ENCODE measurements around the gene CCSER1.

DNA sequence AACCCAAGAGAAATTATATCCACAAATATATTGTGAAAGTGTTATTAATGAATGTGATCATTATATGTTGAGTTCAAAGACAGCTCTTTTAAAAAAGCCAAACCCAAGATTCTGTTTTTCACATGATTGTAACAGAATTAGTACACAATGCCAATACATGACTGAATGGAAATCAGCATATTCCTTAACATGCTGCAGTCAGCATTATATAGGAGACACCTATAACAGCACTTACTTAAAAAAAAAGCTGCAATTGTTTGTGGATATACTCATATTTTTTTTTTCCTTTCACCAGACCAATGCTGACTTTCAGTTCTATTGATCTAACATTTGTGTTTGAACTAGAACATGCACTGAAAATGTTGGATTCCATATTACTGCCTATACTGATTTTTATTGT, 165.2 kb downstream of the CCSER1 start:
- TF ChIP-seq CTCF (IDR thresholded peaks at IDR 0.05) (no peak), POLR2A (IDR thresholded peaks at IDR 0.05) (no peak)
